GM18498 (cell line): ENCODE data around the gene IL32.
"Not testable (repeated sequence)": the region's sequence is repeated elsewhere in the genome, so short reads cannot be mapped to it uniquely, and the experiment has no call there.

Experiments used
- ATAC-seq: cut with Tn5 transposase; IDR thresholded peaks from one replicate; pipeline ENCODE4 v1.9.1; 2021; ENCODE audit warnings: mild to moderate bottlenecking, moderate library complexity; ENCODE audit not compliant: unreplicated experiment

The IL32 gene

DNA sequence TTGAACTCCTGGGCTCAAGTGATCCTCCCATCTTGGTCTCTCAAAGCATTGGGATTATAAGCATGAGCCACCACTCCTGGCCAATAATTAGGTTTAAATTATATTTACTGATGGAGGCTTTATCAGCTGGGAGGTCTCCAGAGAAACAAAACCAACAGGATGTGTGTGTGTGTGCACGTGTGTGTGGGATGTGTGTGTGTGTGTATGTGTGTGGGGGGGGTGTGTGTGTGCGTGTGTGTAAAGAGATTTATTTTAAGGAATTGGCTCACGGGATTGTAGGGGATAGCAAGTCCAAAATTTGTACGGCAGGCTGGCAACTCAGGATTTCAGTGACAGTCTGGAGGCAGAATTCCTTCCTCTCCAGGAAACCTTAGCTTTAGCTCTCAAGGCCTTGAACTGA lies 14.4 kb upstream of the IL32 start:
- no peak for ATAC-seq

DNA sequence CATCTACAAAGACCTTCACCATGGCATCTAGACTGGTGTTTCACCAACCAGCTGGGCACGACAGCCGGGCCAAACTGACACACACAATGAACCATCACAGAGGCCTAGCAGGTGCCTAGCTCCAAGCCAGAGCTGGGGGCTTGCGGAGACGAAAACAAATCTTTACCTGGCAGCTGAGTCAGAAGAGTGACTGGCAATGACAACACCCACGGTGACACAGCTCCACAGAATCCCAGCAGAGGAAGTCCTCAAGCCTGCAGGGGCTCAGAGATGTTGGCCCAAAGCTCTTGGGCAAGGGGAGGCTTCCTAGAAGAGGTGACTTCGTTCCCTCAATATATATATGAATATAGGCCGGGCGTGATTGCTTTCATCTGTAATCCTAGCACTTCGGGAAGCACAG lies 13.9 kb upstream of the IL32 start:
- no peak for ATAC-seq

DNA sequence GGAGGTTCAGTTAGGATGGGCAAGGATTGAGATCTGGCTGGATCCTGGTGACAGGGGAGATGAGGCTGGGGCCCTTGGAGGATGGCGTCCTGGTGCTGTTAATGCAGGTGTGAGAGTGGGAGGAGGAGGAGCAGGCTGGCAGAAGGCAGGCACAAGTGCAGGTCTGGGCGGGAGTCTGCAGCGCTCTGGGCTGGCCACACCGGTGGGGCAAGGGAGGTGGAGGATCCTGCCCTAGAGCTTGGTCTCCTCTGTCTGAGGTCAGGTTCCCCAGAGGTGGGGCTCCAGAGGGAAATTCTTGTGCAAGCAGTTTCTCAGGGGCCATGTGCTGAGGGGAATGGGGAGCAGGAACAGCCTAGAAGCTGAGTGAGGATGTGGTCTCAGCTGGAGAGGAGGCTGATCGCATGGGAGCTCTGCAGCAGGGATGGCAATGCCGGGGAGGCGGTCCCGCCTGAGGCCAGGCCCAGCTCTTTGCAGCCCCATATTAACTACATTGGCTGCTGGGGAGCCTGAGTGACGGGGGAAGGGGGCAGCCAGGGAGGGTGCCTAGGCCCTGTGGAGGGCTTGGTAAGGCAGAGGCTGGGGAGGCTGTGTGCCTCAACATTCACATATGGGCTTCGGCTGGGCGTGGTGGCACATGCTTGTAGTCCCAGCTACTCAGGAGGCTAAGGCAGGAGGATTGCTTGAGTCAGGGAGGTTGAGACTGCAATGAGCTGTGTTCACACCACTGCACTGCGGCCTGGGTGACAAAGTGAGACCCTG lies 12.7 kb upstream of the IL32 start:
- ATAC-seq: not testable (repeated sequence)

DNA sequence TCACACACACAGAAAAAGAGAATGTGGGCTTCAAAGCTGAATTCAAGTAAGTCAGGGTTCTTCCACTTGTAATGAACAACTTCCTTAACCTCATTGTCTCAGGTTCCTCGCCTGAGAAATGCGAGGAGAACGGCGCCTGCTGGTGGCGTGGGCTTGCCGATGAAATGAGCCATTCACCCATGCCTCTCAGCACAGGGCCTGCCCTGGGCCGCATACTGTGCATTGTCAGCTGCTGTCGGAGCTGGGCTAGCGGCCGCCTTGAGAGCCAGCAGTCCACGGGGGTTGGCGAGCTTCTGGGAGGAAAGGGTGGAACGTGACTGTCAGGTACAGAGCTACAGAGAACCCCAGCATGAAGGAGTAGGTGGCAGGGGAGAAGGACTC lies 12.1 kb upstream of the IL32 start:
- ATAC-seq: not testable (repeated sequence)

DNA sequence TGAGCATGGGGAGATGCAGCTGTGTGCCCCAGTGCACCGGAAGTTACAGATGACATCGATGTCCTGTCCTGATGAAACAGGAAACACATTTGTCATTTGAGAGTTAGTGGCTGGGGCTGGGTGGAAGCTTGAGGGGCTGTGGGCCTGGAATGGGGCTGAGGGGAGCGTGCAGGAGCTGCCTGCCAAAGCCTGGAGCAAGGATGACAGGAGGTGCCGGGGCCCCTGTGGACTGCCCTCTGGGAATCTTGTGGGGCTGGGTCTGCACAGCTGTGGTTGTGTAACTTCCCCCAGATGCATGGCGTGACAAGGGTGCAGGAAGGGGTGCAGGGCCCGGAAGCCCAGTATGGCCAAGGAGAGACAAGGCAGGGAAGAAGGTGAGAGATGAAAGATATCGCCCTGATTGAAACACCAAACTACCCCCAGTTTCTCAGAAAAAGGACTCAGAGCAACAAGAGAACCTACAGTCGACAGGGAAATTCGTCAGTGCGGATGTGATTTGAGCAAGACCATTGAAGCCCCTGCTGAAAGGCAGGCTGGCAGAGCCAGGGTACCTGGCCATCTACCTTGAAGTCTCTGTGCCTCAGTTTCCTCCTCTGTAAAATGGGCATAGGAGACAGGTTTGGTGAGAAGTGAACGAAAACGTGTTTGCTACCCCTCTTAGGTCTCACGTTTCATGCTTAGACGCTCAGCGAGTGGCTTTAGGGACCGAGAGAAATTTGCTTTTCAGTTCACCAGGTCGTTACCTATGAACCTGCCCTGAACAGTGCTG lies 10.3 kb upstream of the IL32 start:
- no peak for ATAC-seq

DNA sequence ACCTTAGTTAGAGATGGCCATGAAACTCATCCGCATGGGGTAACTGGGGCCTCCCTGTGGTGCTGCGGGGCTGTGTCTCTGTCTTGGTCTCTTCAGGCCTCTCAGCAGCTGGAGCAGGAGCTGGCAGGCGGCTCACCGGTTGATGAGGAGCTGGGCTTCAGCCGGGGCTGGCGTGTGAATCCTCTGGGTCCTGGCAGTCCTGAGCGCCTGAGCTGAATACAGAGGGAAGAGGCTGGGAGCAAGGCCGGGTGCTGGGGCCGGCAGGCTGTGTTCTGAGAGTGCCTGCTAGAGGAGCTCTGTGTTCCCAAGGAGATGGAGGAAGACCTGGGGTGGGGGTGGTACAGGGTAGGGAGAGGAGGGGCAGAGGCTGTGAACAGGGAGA lies 9.7 kb upstream of the IL32 start:
- ATAC-seq: not testable (repeated sequence)

DNA sequence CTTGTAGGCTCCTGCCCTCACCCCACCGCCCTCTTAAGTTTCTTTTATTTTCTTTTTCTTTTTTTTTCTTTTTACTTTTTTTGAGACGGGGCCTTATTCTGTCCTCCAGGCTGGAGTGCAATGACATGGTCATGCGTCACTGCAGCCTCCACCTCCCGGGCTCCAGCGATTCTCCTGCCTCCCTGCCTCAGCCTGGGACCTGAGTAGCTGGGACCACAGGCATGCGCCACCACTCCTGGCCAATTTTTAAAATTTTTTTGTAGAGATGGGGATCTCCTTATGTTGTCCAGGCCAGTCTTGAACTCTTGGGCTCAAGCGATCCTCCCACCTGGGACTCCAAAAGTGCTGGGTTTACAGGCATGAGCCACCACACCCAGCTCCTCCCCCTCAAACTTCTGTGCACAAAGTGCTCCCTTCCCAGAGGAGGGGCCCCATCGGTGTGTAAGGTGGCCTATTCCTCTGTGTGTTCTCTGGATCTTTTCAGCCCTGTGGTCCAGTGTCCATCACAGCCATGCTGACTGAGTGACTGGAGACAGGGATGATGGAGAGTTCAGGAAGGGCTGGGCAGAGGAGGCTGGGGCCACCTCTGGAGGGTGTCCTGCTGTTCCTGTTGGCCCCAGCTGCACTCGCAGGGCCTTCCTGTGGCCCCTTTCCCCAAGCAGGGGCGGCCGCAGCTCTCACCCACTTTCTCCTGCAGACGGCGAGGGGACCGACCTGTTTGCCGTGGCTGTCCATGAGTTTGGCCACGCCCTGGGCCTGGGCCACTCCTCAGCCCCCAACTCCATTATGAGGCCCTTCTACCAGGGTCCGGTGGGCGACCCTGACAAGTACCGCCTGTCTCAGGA lies 8.9 kb upstream of the IL32 start:
- no peak for ATAC-seq

DNA sequence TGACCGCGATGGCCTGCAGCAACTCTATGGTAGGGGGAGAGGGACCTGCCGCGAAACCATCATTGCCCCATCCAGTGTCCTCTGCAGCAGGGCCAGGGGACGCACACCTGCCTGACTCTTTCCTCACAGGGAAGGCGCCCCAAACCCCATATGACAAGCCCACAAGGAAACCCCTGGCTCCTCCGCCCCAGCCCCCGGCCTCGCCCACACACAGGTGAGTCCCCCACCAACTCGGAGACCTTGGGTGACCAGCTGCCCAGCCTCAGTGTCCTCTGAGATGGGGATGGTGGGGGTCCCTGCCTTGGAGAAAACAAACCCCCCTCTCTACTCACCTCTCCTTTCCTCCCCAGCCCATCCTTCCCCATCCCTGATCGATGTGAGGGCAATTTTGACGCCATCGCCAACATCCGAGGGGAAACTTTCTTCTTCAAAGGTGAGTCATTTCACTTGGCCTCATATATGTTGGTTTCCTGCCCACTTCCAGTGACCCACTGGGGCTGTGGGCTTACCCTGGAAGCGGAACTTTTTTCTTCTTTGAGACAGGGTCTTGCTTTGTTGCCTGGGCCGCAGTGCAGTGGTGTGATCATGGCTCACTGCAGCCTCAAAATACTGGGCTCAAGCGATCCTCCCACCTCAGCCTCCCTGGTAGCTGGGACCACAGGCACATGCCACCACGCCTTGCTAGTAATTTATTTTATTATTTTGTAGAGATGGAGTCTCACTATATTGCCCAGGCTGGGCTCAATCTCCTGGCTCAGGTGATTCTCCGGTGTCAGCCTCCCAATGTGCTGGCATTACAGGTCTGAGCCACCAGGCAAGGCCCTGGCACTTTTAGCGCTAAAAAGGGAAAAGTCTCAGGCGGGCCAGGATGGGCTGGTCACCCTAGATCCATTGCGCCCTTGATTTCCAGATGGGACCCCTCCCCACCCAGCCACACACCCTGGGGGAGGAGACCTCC lies 8.0 kb upstream of the IL32 start:
- ATAC-seq: no peak

DNA sequence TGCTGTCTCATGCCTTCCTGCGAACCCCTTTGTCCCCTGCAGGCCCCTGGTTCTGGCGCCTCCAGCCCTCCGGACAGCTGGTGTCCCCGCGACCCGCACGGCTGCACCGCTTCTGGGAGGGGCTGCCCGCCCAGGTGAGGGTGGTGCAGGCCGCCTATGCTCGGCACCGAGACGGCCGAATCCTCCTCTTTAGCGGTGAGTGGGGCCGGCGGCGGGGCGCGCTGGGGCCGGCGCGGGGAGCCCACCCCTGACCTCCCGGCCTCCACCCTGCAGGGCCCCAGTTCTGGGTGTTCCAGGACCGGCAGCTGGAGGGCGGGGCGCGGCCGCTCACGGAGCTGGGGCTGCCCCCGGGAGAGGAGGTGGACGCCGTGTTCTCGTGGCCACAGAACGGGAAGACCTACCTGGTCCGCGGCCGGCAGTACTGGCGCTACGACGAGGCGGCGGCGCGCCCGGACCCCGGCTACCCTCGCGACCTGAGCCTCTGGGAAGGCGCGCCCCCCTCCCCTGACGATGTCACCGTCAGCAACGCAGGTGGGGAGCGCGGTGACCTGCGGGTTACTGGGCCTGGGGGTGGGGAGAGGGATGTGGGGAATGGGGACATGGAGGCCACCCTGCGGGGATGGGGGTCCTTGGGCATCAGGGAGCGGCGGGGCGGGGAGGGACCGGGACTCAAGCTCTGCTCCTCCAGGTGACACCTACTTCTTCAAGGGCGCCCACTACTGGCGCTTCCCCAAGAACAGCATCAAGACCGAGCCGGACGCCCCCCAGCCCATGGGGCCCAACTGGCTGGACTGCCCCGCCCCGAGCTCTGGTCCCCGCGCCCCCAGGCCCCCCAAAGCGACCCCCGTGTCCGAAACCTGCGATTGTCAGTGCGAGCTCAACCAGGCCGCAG lies 7.1 kb upstream of the IL32 start:
- ATAC-seq: peak; percentile 21

DNA sequence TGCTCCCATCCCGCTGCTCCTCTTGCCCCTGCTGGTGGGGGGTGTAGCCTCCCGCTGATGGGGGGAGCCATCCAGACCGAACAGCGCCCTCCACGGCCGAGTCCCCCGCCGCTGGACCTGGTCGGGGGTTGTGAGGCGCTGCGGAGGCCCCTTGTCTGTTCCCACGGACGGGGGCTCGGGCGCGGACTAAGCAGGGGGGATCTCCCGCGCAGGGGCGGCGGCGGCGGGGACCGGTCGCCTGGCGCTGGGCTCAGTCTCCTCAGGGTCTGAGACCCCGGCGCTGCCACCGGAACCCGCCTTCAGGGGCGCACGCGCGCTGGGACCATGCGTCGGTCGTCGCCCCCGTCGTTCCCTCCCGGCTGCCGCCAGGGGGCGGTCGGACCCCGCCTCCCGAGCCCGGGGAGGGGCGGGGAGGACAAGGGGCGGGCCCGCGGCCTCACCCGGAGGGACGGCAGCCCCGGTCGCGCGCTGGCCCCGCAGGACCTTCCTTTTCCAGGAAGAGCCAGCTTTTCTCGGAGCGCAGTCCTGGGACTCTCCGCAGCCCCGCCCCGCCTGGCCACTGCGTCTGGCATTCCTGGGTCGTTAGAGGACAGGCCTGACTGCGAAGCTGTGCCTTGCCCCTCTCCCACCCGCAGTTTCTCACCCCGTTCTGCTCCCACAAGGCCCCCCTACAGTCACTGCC lies 6.3 kb upstream of the IL32 start:
- peak; percentile 84 for ATAC-seq

DNA sequence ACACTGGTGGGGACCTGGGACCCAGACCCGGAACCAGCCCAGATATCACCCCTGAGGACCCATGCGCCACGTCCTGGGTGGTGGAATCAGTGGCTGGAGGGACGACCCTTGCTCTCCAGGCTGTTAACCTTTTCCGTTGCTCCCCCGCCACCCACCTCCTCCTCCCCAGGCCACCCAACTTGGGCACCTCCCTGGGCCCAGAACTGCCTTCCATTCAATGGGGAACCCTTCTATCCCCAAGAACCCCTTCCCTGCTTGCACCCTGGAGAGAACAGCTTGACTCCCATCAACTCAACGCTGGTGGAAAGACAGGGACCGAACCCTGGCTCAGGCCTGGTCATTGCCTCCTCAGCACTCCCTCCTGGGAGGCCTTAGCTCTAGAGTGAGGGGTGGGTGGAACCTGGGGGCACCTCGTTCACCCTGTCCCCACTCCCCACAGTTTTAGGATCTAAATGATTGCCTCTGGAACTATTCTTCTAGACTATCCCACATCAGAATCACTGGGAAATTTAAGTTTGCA lies 5.7 kb upstream of the IL32 start:
- ATAC-seq: no peak

DNA sequence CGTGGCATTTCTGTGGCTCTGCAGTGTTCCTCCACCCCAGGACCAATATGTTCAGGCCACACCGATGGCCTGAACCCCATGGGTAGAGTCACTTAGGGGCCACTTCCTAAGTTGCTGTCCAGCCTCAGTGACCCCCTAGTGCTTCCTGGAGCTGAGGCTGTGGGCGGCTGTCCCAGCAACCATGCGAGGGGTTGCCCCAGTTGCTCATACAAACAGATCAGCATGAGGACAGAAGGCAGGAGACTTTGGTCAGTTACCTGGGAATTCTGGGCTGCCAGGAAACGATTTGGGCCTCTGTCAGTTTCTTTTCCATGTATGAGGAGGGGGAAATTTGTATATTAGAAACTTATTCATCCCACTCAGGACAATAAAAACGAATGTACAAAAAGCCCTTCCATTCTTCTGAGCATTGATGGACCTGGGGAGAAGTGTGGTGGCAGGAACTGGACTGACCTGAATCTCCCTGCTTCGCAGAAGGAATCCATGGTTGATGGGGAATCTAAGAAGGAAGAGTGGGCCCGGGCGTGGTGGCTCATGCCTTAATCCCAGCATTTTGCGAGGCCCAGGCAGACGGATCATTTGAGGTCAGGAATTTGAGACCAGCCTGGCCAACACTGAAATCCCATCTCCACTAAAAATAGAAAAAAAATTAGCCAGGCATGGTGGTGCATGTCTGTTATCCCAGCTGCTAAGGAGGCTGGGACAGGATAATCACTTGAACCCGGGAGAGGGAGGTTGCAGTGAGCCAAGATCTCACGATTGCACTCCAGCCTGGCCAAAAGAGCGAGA lies 4.9 kb upstream of the IL32 start:
- no peak for ATAC-seq

DNA sequence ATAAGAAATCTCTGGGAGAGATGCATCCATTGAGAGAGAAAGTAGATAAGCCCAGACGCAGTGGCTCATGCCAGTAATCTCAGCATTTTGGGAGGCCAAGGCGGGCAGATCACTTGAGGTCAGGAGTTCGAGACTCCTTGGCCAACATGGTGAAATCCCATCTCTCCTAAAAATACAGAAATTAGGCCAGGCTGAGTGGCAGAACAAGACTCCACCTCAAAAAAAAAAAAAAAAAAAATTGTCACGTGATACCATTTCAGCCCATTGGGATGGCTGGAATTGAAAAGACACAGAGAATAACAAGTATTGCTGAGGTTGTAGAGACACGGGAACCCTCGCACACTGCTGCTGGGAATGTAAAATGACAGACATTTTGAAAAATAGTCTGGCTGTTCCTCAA lies 2.9 kb upstream of the IL32 start:
- ATAC-seq: no peak

DNA sequence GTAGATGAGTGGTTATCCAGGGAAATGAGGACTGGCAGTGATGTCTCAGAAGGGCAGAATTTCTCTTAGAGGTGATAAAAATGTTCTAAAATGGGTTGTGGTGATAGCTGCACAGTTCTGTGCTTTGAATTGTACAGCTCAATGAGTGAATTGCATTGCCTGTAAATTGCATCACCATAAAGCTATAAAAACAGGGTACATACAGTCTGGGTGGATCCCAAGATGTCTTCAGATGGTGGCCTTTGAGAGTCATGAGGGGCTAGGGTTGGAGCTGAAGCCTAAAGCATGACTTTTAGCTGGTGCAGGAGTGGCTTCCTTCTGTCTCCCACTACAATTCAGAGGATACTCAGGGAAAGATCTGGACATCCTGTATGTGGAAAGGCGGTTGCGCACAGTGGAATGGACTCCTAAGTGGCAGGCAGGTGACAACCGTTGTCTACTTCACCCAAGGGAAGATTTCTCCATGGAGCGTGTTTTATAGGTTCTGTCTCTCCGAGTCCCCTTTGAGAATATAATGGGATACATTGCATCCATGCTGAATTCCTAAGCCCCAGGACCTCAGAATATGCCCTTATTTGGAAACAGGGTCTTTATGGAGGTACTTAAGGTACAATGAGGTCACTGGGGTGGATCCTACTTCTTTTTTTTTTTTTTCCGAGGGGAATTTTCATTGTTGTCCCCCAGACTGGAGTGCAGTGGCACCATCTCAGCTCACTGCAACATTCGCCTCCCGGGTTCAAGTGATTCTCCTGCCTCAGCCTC lies 1.6 kb upstream of the IL32 start:
- ATAC-seq: no peak

DNA sequence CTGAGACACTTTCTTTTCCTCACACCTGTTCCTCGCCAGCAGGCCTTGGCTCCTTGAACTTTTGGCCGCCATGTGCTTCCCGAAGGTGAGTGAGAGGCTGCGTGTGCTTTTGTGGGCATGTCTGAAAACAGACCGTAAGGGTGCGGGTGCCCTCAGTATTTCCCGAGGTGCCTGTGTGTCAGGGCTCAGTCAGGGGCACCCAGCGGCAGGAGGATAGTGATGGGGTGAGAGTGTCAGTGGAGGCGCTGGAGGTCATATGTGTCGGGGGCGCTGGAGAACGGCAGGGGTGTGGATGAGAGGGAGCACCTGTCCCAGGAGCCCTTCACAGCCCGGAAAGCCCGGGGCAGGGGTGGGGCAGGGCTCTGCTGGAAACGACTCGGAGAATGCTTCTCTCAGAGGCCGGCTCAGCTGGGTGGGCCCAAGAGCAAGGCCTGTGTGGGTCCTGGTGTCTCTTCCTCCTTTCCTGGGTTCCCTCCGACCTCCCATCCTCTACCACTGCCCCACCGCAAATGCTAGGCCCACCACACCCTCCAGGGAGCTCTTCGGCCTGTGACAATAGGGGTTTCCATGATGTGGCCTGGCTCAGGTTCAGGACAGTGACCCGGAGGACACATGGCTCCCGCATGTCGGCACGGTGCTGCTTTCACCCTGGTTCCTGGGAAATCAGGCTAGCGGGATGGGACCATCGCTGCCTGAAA lies 451 bp downstream of the IL32 start:
- ATAC-seq: no peak

DNA sequence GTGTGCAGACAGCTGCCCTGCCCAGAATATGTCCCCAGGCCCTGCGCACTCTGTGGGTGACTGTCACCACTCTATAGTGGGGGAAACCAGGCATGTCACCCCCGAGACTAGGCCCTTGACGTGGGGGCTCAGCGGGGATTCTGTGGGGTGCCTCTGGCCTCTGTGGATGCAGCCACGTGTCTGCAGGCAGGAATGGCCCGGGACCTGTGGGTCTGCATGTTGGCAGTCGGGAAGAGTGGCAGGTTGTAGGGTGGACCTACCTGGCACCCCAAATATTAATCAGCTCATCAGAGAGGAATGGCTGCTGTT lies 954 bp downstream of the IL32 start:
- ATAC-seq: no peak

DNA sequence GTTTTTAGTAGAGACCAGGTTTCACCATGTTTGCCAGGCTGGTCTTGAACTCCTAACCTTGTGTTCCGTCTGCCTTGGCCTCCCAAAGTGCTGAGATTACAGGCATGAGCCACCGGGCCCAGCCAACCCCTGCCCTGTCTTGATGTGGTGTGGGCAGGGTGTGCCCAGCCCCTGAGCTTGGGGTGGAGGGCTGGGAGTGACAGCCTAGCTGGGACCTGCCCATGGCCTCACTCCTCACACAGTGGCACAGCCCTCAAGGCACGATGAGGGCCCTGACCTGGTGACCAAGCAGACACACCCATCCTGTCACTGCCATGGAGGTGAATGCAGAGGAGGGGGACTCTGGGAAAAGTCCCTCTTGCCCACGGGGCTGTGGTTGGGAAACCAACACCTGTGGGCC lies 3.0 kb downstream of the IL32 start:
- no peak for ATAC-seq
